GM12878 (cell line): ENCODE measurements around the gene IDH3G. TPM values are rescaled to one million over a fixed set of nuclear protein-coding genes. Genes with fewer than 3 reads are reported as not detected.

ENCODE experiments used
- ATAC-seq: fragments of 200-7000 bp; cut with Tn5 transposase; 3 replicates; pipeline ENCODE4 v1.9.1; 2020; ENCODE audit warnings: mild to moderate bottlenecking, moderate library complexity
- BruUV-seq: library from RNA; stranded (reverse); fragments of 400-500 nt; replicated peaks from 2 replicates; lab custom pipeline; 2021; lab: Mats Ljungman, UMichigan
- CTCF ChIA-PET: fragments of 300-600 bp; sonication (Branson Sonifier 250); formaldehyde crosslinking; extraction: SDS; loops from one replicate; lab custom pipeline; 2021; ENCODE audit warnings: inconsistent platforms; lab: Yijun Ruan, JAX
- POLR2A ChIA-PET: fragments of 350-600 bp; formaldehyde crosslinking; extraction: SDS; loops from one replicate; lab custom pipeline; 2021; ENCODE audit warnings: inconsistent platforms; lab: Charles Lee
- RAD21 ChIA-PET: fragments of 300-600 bp; sonication (Branson Sonifier 250); formaldehyde crosslinking; loops from one replicate; lab custom pipeline; 2023; ENCODE audit warnings: antibody characterized with exemption; ENCODE audit not compliant: unreplicated experiment; lab: Charles Lee
- SMC1A ChIA-PET: fragments of 300-600 bp; sonication (Branson Sonifier 250); formaldehyde crosslinking; loops from one replicate; lab custom pipeline; 2023; ENCODE audit not compliant: unreplicated experiment, uncharacterized antibody; lab: Charles Lee
- DNase-seq: peaks from one replicate; pipeline ENCODE4 v3.0.0-alpha.2; 2011; ENCODE audit warnings: low read depth, low spot score
- FAIRE-seq: peaks from 3 replicates; lab custom pipeline; 2011; peaks lifted over from hg19 to GRCh38; lab: Jason Lieb, UNC
- H2AFZ ChIP-seq: 2 replicates; pipeline ENCODE4 v1.6.0; 2011; ENCODE audit warnings: low read depth, low read length, control low read depth; ENCODE audit not compliant: control insufficient read depth
- H3K27ac ChIP-seq: 2 replicates; pipeline ENCODE4 v1.5.1; 2011; ENCODE audit warnings: control low read depth; ENCODE audit not compliant: control insufficient read depth, insufficient read depth
- H3K27me3 ChIP-seq, 2 experiments: replicated peaks in 1 of 2; 2 replicates each; pipeline versions ENCODE4 v1.6.0 to v1.6.1; 2011; ENCODE audit warnings: low read length in 1 of 2; ENCODE audit not compliant: control insufficient read depth in 2 of 2, insufficient read depth in 2 of 2
- H3K36me3 ChIP-seq, 2 experiments: 2 replicates each; pipeline ENCODE4 v1.5.1; 2011; ENCODE audit warnings: low read length in 1 of 2; ENCODE audit not compliant: control insufficient read depth in 2 of 2, insufficient read depth in 2 of 2
- H3K4me1 ChIP-seq: 2 replicates; pipeline ENCODE4 v1.6.1; 2011; ENCODE audit warnings: mild to moderate bottlenecking, low read length, moderate library complexity, mixed read lengths; ENCODE audit not compliant: control insufficient read depth, insufficient read depth
- H3K4me2 ChIP-seq: 2 replicates; pipeline ENCODE4 v1.6.0; 2011; ENCODE audit warnings: control low read depth; ENCODE audit not compliant: control insufficient read depth, insufficient read depth
- H3K4me3 ChIP-seq: fragments of 200-600 bp; sonication (generic); 2 replicates; pipeline ENCODE4 v1.5.1; 2016
- H3K79me2 ChIP-seq: 2 replicates; pipeline ENCODE4 v1.6.0; 2011; ENCODE audit warnings: low read length; ENCODE audit not compliant: control insufficient read depth, insufficient read depth
- H3K9ac ChIP-seq: 2 replicates; pipeline ENCODE4 v1.8.0; 2011; ENCODE audit warnings: low read length, control low read depth, mixed read lengths; ENCODE audit not compliant: control insufficient read depth, insufficient read depth
- H3K9me3 ChIP-seq: replicated peaks from 3 replicates; pipeline ENCODE4 v1.5.1; 2011; ENCODE audit warnings: mild to moderate bottlenecking, low read length; ENCODE audit not compliant: control insufficient read depth, insufficient read depth
- H4K20me1 ChIP-seq: 2 replicates; pipeline ENCODE4 v1.6.0; 2011; ENCODE audit not compliant: control insufficient read depth, insufficient read depth
- BACH1 ChIP-seq: fragments of 450-650 bp; IDR thresholded peaks from 2 replicates; pipeline ENCODE4 v1.6.1; 2017; ENCODE audit warnings: mild to moderate bottlenecking, borderline replicate concordance
- CREM ChIP-seq: IDR thresholded peaks from 2 replicates; pipeline ENCODE4 v1.6.1; 2014; ENCODE audit warnings: antibody characterized with exemption, low read depth
- JUNB ChIP-seq: IDR thresholded peaks from 2 replicates; pipeline ENCODE4 v1.6.1; 2016; ENCODE audit warnings: antibody characterized with exemption, mild to moderate bottlenecking
- POLR2A ChIP-seq: IDR thresholded peaks from 2 replicates; pipeline ENCODE4 v1.6.1; 2011; ENCODE audit warnings: low read depth, mild to moderate bottlenecking, low read length
- REST ChIP-seq: IDR thresholded peaks from 2 replicates; pipeline ENCODE4 v1.6.1; 2012; ENCODE audit warnings: mild to moderate bottlenecking, low read depth, low read length
- RFX5 ChIP-seq: IDR thresholded peaks from 2 replicates; pipeline ENCODE4 v1.6.1; 2011; ENCODE audit warnings: low read depth, low read length, improper control_type of control experiment
- SMAD1 ChIP-seq: fragments of 450-650 bp; IDR thresholded peaks from 2 replicates; pipeline ENCODE4 v1.6.1; 2018; ENCODE audit warnings: mild to moderate bottlenecking, low read depth; ENCODE audit not compliant: partially characterized antibody
- SUZ12 ChIP-seq: fragments of 200-600 bp; sonication (generic); IDR thresholded peaks from one replicate; pipeline ENCODE4 v1.6.1; 2018; ENCODE audit warnings: antibody characterized with exemption, mild to moderate bottlenecking; ENCODE audit not compliant: unreplicated experiment
- TARDBP ChIP-seq: IDR thresholded peaks from 2 replicates; pipeline ENCODE4 v1.6.1; 2016; ENCODE audit warnings: borderline replicate concordance
- WRNIP1 ChIP-seq: IDR thresholded peaks from 2 replicates; pipeline ENCODE4 v1.6.1; 2011; ENCODE audit warnings: low read depth, low read length, improper control_type of control experiment, borderline replicate concordance
- ZNF274 ChIP-seq: IDR thresholded peaks from one replicate; pipeline ENCODE4 v1.8.0; 2011; ENCODE audit not compliant: insufficient read length, insufficient read depth
- WGBS: methylation state at CpG from one replicate; pipeline ENCODE4 v1.1.6; 2016; ENCODE audit warnings: low lambda C conversion rate; ENCODE audit not compliant: insufficient replicate concordance, insufficient coverage; ENCODE audit errors: missing lambda C conversion rate; 5-methylcytosine and 5-hydroxymethylcytosine counted together
- in situ Hi-C: fragments of 300-500 bp; cut with MboI; formaldehyde crosslinking; loops from 9 replicates; pipeline ENCODE4 v1.14.3; 2018; ENCODE audit warnings: mixed read lengths
- intact Hi-C: fragments of 100-400 bp; cut with micrococcal nuclease; formaldehyde crosslinking; loops from one replicate; pipeline ENCODE4 v1.14.2; 2022; ENCODE audit not compliant: unreplicated experiment
- polyA plus RNA-seq, 11 experiments: library from polyadenylated mRNA; depleted of rRNA in 4 of 11; unstranded in 6 of 11; stranded (reverse) in 5 of 11; fragments of >200 nt; fragmentation: Nextera tagmentation in 4 of 11; fragmentation: Illumina TruSeq in 1 of 11; extraction: Ambion mirVana in 4 of 11; extraction: Trizol in 1 of 11; gene quantifications; 1 replicate in 1 of 11; 2 replicates in 10 of 11; pipeline versions ENCODE4 v1.2.1 to v1.2.3, GENCODE V29; 2011 to 2016; ENCODE audit warnings: inconsistent platforms in 2 of 11, missing spikeins in 2 of 11, low read depth in 1 of 11
- total RNA-seq, 4 experiments: library from RNA; depleted of rRNA in 3 of 4; stranded (reverse); fragments of >200 nt in 3 of 4; fragmentation: Illumina TruSeq in 1 of 4; extraction: Trizol in 1 of 4; gene quantifications; 2 replicates each; pipeline versions ENCODE4 v1.2.1 to v1.2.3, GENCODE V29; 2013 to 2021
- TF ChIP-seq, protein P1 (sequence below): fragments of 450-650 bp; IDR thresholded peaks from 2 replicates; pipeline ENCODE4 v1.6.1; 2018; ENCODE audit warnings: mild to moderate bottlenecking, low read depth, moderate library complexity; ENCODE audit not compliant: partially characterized antibody
- TF ChIP-seq, protein P2 (sequence below): fragments of 450-650 bp; IDR thresholded peaks from 2 replicates; pipeline ENCODE4 v1.6.1; 2017; ENCODE audit warnings: mild to moderate bottlenecking
- TF ChIP-seq, protein P3 (sequence below): fragments of 450-650 bp; formaldehyde crosslinking; IDR thresholded peaks from 2 replicates; pipeline ENCODE4 v1.4.0; 2022; ENCODE audit warnings: mild to moderate bottlenecking, moderate library complexity

IDH3G gene
- total and polyA plus RNA-seq, 10 of the 15 experiments (the other 5 are each of a cell fraction or from before 2014, with no cell fraction given) = 26.3 to 102 (median 66.6) TPM

GRCh38 chrX:153801669-153802068 is 7.5 kb upstream of the IDH3G start:
- no TSS peak for BruUV-seq
- H3K4me1 ChIP-seq = no peaks in the 10 kb centered on the region
- H4K20me1 ChIP-seq = no peaks in the 10 kb centered on the region
- FAIRE-seq (no peak), DNase-seq (no peak), ATAC-seq (peak; percentile 27; the same call in 2 of the 3 replicates)
- ChIA-PET POLR2A (no interaction called here), RAD21 (no interaction called here), CTCF (no interaction called here), SMC1A (no interaction called here)
- H2AFZ ChIP-seq = no peak overlapping the region
- no peak overlapping the region for H3K27ac ChIP-seq
- intact Hi-C loops (no loop called here), in situ Hi-C loops (loop anchor here (25.0 kb wide), 1 partner anchor 614 kb away; the partner anchor contains the start of gene MAGEA1)
- peaks cover 0 to 1% of the 10 kb centered on the region in 2 experiments; a peak in 1 of 4 replicates for H3K36me3 ChIP-seq
- no peaks in the 10 kb centered on the region; the same call in 2 of the 3 replicates for H3K9me3 ChIP-seq
- H3K4me2 ChIP-seq = no peak overlapping the region
- no peaks in the 10 kb centered on the region; a peak in 1 of 4 replicates for H3K27me3 ChIP-seq
- TF ChIP-seq SMAD1 (no peak), POLR2A (no peak), SUZ12 (no peak), ZNF274 (no peak), BACH1 (no peak), REST (no peak), JUNB (no peak), WRNIP1 (no peak), CREM (no peak), RFX5 (no peak), TARDBP (no peak)
- TF ChIP-seq, protein P1, sequence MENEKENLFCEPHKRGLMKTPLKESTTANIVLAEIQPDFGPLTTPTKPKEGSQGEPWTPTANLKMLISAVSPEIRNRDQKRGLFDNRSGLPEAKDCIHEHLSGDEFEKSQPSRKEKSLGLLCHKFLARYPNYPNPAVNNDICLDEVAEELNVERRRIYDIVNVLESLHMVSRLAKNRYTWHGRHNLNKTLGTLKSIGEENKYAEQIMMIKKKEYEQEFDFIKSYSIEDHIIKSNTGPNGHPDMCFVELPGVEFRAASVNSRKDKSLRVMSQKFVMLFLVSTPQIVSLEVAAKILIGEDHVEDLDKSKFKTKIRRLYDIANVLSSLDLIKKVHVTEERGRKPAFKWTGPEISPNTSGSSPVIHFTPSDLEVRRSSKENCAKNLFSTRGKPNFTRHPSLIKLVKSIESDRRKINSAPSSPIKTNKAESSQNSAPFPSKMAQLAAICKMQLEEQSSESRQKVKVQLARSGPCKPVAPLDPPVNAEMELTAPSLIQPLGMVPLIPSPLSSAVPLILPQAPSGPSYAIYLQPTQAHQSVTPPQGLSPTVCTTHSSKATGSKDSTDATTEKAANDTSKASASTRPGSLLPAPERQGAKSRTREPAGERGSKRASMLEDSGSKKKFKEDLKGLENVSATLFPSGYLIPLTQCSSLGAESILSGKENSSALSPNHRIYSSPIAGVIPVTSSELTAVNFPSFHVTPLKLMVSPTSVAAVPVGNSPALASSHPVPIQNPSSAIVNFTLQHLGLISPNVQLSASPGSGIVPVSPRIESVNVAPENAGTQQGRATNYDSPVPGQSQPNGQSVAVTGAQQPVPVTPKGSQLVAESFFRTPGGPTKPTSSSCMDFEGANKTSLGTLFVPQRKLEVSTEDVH = no peak
- TF ChIP-seq, protein P2, sequence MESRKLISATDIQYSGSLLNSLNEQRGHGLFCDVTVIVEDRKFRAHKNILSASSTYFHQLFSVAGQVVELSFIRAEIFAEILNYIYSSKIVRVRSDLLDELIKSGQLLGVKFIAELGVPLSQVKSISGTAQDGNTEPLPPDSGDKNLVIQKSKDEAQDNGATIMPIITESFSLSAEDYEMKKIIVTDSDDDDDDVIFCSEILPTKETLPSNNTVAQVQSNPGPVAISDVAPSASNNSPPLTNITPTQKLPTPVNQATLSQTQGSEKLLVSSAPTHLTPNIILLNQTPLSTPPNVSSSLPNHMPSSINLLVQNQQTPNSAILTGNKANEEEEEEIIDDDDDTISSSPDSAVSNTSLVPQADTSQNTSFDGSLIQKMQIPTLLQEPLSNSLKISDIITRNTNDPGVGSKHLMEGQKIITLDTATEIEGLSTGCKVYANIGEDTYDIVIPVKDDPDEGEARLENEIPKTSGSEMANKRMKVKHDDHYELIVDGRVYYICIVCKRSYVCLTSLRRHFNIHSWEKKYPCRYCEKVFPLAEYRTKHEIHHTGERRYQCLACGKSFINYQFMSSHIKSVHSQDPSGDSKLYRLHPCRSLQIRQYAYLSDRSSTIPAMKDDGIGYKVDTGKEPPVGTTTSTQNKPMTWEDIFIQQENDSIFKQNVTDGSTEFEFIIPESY = no peak
- TF ChIP-seq, protein P3, sequence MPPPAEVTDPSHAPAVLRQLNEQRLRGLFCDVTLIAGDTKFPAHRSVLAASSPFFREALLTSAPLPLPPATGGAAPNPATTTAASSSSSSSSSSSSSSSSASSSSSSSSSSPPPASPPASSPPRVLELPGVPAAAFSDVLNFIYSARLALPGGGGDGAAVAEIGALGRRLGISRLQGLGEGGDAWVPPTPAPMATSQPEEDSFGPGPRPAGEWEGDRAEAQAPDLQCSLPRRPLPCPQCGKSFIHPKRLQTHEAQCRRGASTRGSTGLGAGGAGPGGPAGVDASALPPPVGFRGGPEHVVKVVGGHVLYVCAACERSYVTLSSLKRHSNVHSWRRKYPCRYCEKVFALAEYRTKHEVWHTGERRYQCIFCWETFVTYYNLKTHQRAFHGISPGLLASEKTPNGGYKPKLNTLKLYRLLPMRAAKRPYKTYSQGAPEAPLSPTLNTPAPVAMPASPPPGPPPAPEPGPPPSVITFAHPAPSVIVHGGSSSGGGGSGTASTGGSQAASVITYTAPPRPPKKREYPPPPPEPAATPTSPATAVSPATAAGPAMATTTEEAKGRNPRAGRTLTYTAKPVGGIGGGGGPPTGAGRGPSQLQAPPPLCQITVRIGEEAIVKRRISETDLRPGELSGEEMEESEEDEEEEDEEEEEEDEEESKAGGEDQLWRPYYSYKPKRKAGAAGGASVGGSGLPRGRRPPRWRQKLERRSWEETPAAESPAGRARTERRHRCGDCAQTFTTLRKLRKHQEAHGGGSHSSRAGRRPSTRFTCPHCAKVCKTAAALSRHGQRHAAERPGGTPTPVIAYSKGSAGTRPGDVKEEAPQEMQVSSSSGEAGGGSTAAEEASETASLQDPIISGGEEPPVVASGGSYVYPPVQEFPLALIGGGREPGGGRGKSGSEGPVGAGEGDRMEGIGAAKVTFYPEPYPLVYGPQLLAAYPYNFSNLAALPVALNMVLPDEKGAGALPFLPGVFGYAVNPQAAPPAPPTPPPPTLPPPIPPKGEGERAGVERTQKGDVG (CRISPR knock-in tag) = no peak
- H3K9ac ChIP-seq = no peak overlapping the region
- no peak overlapping the region for H3K4me3 ChIP-seq
- no peaks in the 10 kb centered on the region; the same call in none of the 2 replicates for H3K79me2 ChIP-seq
- WGBS = 51% methylated on average over 8 of the region's 8 CpGs
